CD4-positive, alpha-beta T cell treated with Interleukin-15 for 1 hour (primary cell): ENCODE data around the gene TMEM18.
"Not testable (repeated sequence)": the region's sequence is repeated elsewhere in the genome, so short reads cannot be mapped to it uniquely, and the experiment has no call there.

ENCODE experiments used
- DNase-seq: peaks from one replicate; pipeline ENCODE4 v3.0.0-alpha.2; 2020

Gene TMEM18

GRCh38 chr2:677056-677958 lies at the start of gene TMEM18:
TSS of gene TMEM18 (minus strand) at chr2:677406. CDS start at chr2:677345, 61 bp downstream.
- DNase-seq, result peak; percentile 97

GRCh38 chr2:726169-726568 lies 49.0 kb upstream of the TMEM18 start:
- DNase-seq, result no peak

GRCh38 chr2:725468-725867 lies 48.3 kb upstream of the TMEM18 start:
- DNase-seq, result no peak

GRCh38 chr2:723761-724160 lies 46.6 kb upstream of the TMEM18 start:
- DNase-seq, result no peak

GRCh38 chr2:720842-721241 lies 43.6 kb upstream of the TMEM18 start:
- no peak for DNase-seq

GRCh38 chr2:719734-720133 lies 42.5 kb upstream of the TMEM18 start:
- no peak for DNase-seq

- no peak for DNase-seq
These were observed 42.0 kb upstream of the TMEM18 start for GRCh38 chr2:719191-719590.

- DNase-seq, result no peak
These were observed 40.5 kb upstream of the TMEM18 start for GRCh38 chr2:717661-718060.

GRCh38 chr2:715854-716560 lies 38.8 kb upstream of the TMEM18 start:
- no peak for DNase-seq

- no peak for DNase-seq
These were observed 37.8 kb upstream of the TMEM18 start for GRCh38 chr2:715038-715437.

- peak; percentile 40 for DNase-seq
These were observed 37.0 kb upstream of the TMEM18 start for GRCh38 chr2:714005-714741.

- DNase-seq, result no peak
These were observed 33.9 kb upstream of the TMEM18 start for GRCh38 chr2:710867-711665.

GRCh38 chr2:709138-709765 lies 32.0 kb upstream of the TMEM18 start:
- DNase-seq, result no peak

- DNase-seq, result no peak
These were observed 31.5 kb upstream of the TMEM18 start for GRCh38 chr2:708667-709066.

GRCh38 chr2:705971-706511 lies 28.8 kb upstream of the TMEM18 start:
- DNase-seq, result no peak

- DNase-seq, result not testable (repeated sequence)
These were observed 25.6 kb upstream of the TMEM18 start for GRCh38 chr2:702765-703164.

GRCh38 chr2:696999-697627 lies 19.9 kb upstream of the TMEM18 start:
- DNase-seq, result no peak

GRCh38 chr2:696463-696862 lies 19.3 kb upstream of the TMEM18 start:
- DNase-seq, result peak; percentile 59

GRCh38 chr2:694906-695510 lies 17.8 kb upstream of the TMEM18 start:
- no peak for DNase-seq

- no peak for DNase-seq
These were observed 17.0 kb upstream of the TMEM18 start for GRCh38 chr2:694174-694573.

GRCh38 chr2:693606-694005 lies 16.4 kb upstream of the TMEM18 start:
- DNase-seq, result no peak
